LNCaP clone FGC (cell line): ENCODE data around the gene KIRREL1.

Source experiments
- DNase-seq: peaks from one replicate; pipeline ENCODE4 v3.0.0-alpha.2; 2011; ENCODE audit warnings: low read depth
- H3K4me3 ChIP-seq: 2 replicates; pipeline ENCODE4 v1.5.1; 2011; ENCODE audit warnings: mild to moderate bottlenecking, low read depth, low read length, control low read depth
- TF ChIP-seq, protein P1 (sequence below): IDR thresholded peaks from 2 replicates; pipeline ENCODE4 v1.5.1; 2012; ENCODE audit warnings: mild to moderate bottlenecking; ENCODE audit not compliant: control insufficient read depth, insufficient read depth; ENCODE audit errors: extremely low read depth

KIRREL1 gene

DNA sequence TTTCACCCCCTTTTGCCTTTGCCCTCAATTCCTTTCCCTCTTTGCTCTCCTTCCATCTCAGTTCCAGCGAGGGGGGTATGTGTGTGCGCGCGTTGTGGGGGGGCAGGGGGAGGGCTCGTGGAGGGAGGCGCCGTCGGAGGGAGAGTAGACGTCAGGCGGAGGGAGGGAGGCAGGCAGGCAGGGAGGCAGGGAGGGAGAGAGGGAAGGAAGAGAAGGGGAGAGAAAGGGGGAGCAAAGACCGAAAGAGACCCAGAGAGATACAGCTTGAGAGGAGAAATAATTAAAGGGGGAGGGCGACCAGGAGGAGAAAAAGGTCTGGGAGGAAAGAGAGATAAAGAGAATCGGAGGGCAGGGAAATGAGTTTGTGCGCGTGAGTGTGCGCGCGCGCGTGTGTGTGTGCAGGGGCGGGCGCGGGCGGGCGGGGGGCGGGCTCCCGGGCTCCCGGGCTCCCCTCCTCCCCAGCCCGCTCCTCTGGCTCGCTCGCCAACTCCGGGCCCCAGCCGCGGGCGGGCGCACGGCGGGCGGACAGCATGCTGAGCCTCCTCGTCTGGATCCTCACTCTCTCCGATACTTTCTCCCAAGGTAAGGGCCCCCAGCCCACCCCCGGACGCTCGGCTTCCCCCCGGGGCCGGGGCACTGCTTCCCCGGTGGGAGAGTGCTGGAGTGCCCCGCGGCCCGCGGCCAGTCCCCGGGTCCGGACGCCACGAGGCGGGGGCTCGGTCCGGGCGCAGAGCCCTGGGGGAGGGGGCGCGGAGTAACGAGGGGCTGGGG lies at the start of gene KIRREL1:
KIRREL1 (plus strand) TSS at position 499 of the 771 bp plus-strand sequence; CDS start at position 531, 32 bp downstream.
- no peak for DNase-seq
- H3K4me3 ChIP-seq: peak within 1 kb of the TSS; percentile 16; the same call in 1 of the 2 replicates
- TF ChIP-seq, protein P1, sequence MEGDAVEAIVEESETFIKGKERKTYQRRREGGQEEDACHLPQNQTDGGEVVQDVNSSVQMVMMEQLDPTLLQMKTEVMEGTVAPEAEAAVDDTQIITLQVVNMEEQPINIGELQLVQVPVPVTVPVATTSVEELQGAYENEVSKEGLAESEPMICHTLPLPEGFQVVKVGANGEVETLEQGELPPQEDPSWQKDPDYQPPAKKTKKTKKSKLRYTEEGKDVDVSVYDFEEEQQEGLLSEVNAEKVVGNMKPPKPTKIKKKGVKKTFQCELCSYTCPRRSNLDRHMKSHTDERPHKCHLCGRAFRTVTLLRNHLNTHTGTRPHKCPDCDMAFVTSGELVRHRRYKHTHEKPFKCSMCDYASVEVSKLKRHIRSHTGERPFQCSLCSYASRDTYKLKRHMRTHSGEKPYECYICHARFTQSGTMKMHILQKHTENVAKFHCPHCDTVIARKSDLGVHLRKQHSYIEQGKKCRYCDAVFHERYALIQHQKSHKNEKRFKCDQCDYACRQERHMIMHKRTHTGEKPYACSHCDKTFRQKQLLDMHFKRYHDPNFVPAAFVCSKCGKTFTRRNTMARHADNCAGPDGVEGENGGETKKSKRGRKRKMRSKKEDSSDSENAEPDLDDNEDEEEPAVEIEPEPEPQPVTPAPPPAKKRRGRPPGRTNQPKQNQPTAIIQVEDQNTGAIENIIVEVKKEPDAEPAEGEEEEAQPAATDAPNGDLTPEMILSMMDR: no peak

DNA sequence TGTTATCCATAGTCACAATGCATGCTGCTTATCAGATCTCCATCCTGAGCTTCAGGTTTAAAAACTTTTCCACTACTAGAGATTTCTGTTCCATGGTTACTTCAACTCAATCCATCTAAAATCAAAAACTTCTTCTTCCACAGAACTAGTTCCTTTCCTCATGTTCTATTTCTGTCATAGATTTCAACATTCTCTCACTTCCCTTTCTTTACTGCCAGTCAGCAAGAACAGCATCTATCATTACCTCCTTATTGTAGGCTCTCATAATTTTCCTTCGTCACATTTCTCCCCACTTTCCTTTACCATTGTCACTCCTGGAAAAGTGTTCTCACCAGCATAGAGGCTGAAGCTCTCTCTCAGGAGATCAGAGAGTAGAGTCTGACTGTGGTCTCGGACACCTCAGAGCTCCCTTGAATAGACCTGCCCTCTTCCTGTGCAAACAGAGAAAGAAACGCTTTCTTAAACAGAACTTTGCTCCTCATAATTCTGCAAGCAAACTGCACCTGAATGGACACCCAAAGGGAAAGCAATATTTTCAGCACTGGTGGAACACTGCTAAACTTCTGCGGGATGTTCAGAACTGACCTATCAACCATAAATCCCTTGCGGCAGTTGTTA lies 48.7 kb upstream of the KIRREL1 start:
- TF ChIP-seq, protein P1: no peak
- H3K4me3 ChIP-seq: no peak overlapping the region
- DNase-seq: no peak

- TF ChIP-seq, protein P1: peak; percentile 98
- no peak overlapping the region for H3K4me3 ChIP-seq
- no peak for DNase-seq
Observed at GRCh38 chr1:157948312-157949073, 45.0 kb upstream of the KIRREL1 start.

GRCh38 chr1:157949074-157949354 lies 44.4 kb upstream of the KIRREL1 start:
- DNase-seq: no peak
- TF ChIP-seq, protein P1: no peak
- no peak overlapping the region for H3K4me3 ChIP-seq

GRCh38 chr1:157951230-157951629 lies 42.2 kb upstream of the KIRREL1 start:
- DNase-seq: no peak
- H3K4me3 ChIP-seq: no peak overlapping the region
- TF ChIP-seq, protein P1: no peak

GRCh38 chr1:157952601-157953000 lies 40.8 kb upstream of the KIRREL1 start:
- TF ChIP-seq, protein P1: no peak
- DNase-seq: no peak
- no peak overlapping the region for H3K4me3 ChIP-seq
